Measurements from ENCODE around the gene DUSP11. TPM values are rescaled to one million over a fixed set of nuclear protein-coding genes. Genes with fewer than 3 reads are reported as not detected.
"Not testable (repeated sequence)": the region's sequence is repeated elsewhere in the genome, so short reads cannot be mapped to it uniquely, and the experiment has no call there.

The DUSP11 gene
- total RNA-seq, 4 donors from 2014 or later, result 15.1 to 88.5 (median 44.6) TPM

DNA sequence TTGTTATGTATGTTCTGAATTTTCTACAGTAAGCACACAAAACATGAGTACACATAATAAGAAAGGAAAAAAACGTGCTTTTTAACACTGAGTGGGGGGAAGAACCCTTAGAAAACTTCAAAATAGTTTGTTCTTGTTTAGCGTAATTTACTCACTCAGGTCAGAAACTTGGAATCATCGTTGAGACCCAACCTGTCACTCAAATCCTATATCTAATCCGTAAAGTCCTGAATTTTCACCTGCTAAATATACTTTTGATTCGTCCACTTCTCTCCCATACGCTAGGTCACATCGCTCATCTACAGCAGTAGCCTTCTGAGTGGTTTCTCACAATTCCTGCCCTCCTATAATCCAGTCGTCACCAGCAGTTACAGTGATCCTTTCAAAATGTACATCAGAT is 43.5 kb downstream of the DUSP11 start:
- no peaks in the 10 kb centered on the region for H3K9me3 ChIP-seq
- TF ChIP-seq, protein P1, sequence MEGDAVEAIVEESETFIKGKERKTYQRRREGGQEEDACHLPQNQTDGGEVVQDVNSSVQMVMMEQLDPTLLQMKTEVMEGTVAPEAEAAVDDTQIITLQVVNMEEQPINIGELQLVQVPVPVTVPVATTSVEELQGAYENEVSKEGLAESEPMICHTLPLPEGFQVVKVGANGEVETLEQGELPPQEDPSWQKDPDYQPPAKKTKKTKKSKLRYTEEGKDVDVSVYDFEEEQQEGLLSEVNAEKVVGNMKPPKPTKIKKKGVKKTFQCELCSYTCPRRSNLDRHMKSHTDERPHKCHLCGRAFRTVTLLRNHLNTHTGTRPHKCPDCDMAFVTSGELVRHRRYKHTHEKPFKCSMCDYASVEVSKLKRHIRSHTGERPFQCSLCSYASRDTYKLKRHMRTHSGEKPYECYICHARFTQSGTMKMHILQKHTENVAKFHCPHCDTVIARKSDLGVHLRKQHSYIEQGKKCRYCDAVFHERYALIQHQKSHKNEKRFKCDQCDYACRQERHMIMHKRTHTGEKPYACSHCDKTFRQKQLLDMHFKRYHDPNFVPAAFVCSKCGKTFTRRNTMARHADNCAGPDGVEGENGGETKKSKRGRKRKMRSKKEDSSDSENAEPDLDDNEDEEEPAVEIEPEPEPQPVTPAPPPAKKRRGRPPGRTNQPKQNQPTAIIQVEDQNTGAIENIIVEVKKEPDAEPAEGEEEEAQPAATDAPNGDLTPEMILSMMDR (IDR thresholded peaks at IDR 0.05), result no peak
- TF ChIP-seq POLR2A (IDR thresholded peaks at IDR 0.05), result no peak
- H3K36me3 ChIP-seq, result no peaks in the 10 kb centered on the region
- DNase-seq, result no peak
- intact Hi-C loops (cut with DNase I; ENCODE audit: low total_unique reads), result no loop called here
- peak overlapping the region; percentile 64 to 80 for H3K4me3 ChIP-seq
- H3K4me1 ChIP-seq, result no peaks in the 10 kb centered on the region
- H3K27me3 ChIP-seq, result no peaks in the 10 kb centered on the region
- H3K27ac ChIP-seq, result peak overlapping the region; percentile 67 to 70

DNA sequence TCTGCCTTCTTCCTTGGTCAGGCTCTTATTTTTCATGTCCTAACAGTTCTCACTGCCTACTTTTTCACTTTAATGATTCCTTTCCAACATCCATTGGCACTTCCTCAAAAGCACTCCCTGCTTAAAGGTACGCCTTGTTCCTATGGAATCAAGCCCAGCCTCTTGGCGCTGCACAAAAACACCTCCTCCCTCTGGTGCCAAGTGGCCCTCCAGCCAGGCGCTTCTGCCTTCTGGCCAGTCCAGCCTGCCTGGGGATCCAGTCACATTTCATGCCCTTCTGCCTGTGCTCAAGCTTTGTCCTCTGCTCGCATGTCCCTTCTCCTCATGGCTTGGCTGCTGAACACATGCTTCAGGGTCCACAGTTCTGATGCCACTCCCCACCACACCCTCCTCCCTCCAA is 49.1 kb downstream of the DUSP11 start:
- H3K27ac ChIP-seq, result peak overlapping the region; percentile 29 to 34
- H3K36me3 ChIP-seq, result no peaks in the 10 kb centered on the region
- no peaks in the 10 kb centered on the region for H3K4me1 ChIP-seq
- peak in 1 of 2 donors; percentile 40 for DNase-seq
- no peaks in the 10 kb centered on the region for H3K27me3 ChIP-seq
- TF ChIP-seq, protein P1 (IDR thresholded peaks at IDR 0.05), result no peak
- TF ChIP-seq POLR2A (IDR thresholded peaks at IDR 0.05), result no peak
- no peak overlapping the region for H3K4me3 ChIP-seq
- H3K9me3 ChIP-seq, result no peaks in the 10 kb centered on the region
- intact Hi-C loops (cut with DNase I; ENCODE audit: low total_unique reads), result no loop called here

DNA sequence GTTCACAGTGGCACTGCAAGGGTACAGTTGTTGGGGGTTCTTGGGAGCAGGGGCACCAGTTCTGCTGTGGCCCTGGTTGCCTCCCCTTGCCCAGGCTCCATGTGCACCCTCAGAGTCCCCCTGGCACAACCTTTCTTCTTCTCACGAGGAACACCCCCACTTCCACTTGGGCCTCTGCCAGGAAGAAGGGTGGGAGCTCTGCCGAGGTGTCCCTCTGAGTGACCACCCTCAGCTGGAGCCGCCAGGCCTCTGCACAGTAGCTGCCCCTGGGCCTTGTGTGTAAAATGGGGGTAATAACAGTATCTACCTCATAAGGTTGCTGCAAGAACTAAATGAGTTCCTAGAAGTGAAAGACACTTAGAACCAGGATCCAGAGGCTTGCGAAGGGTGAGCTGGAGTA is 51.2 kb downstream of the DUSP11 start:
- DNase-seq, result no peak
- Histone ChIP-seq H3K27me3 (no peaks in the 10 kb centered on the region), H3K4me3 (no peak overlapping the region), H3K36me3 (no peaks in the 10 kb centered on the region), H3K27ac (no peak overlapping the region), H3K4me1 (no peaks in the 10 kb centered on the region), H3K9me3 (no peaks in the 10 kb centered on the region)
- TF ChIP-seq, protein P1 (IDR thresholded peaks at IDR 0.05), result no peak
- intact Hi-C loops (cut with DNase I; ENCODE audit: low total_unique reads), result no loop called here

DNA sequence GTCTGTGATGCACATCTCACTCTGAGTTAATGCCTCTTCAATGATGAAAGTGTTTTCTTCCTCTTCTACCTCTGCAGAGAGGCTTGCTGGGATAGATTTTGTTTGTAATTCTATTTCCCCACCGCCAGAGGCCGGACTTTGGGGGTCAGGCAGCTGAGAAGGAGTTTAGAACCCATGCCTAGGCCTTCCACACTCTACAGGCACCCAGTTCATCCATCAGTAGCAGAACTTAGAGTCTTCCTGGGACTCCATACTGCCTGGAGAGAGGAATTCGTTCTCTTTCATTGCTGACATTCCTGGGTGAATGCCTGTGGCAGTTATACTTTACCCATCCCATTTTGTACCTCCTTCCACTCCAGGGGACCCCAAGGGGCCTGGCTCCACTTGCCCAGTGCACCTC is 51.9 kb downstream of the DUSP11 start:
- no peaks in the 10 kb centered on the region for H3K36me3 ChIP-seq

DNA sequence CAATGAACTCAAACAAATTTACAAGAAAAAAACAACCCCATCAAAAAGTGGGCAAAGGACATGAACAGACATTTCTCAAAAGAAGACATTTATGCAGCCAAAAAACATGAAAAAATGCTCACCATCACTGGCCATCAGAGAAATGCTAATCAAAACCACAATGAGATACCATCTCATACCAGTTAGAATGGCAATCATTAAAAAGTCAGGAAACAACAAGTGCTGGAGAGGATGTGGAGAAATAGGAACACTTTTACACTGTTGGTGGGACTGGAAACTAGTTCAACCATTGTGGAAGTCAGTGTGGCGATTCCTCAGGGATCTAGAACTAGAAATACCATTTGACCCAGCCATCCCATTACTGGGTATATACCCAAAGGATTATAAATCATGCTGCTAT is 53.2 kb downstream of the DUSP11 start:
- intact Hi-C loops (cut with DNase I; ENCODE audit: low total_unique reads); H3K36me3 ChIP-seq; H3K4me3 ChIP-seq; H3K27me3 ChIP-seq; H3K9me3 ChIP-seq; H3K4me1 ChIP-seq; DNase-seq; H3K27ac ChIP-seq: not testable (repeated sequence)

More for the DNA sequence above, 51.9 kb downstream of the DUSP11 start:
- intact Hi-C loops (cut with DNase I; ENCODE audit: low total_unique reads), result no loop called here
- H3K27me3 ChIP-seq, result no peaks in the 10 kb centered on the region
- H3K9me3 ChIP-seq, result no peaks in the 10 kb centered on the region
- H3K4me1 ChIP-seq, result no peaks in the 10 kb centered on the region
- no peak for TF ChIP-seq POLR2A (IDR thresholded peaks at IDR 0.05)
- TF ChIP-seq, protein P1 (IDR thresholded peaks at IDR 0.05), result no peak
- DNase-seq, result no peak
- no peak overlapping the region for H3K4me3 ChIP-seq
- H3K27ac ChIP-seq, result no peak overlapping the region

All from uterus (tissue), 4 donors.